ENCODE measurements around the gene BCR. TPM values are rescaled to one million over a fixed set of nuclear protein-coding genes. Genes with fewer than 3 reads are reported as not detected.

Gene BCR
- total and polyA plus RNA-seq, 2 experiments from 2014 or later, result 38.8 to 42.2 TPM

DNA sequence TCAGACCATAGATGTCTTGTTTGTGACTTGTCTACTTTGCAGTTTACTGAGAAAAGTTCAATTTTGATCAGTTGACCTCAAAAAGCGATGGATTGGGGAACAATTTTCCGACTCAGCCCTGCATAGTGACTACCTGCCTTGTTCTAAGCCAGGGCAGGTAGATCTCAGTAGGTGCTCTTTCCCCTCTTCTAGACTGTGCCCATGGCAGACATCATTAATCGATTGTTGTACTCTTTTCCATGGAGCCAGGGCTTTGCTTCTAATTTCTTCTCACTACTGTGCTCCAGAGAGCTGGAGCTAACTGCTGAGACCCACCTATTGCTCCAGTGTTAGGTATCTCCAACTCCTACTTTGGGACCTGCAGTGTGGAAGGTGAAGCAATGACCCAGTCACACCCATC is 25.2 kb upstream of the BCR start:
- Histone ChIP-seq H4K20me1 (ENCODE audit: insufficient read depth, poor library complexity, severe bottlenecking) (no peaks in the 10 kb centered on the region), H3K9me3 (ENCODE audit: low read depth) (no peaks in the 10 kb centered on the region), H2AFZ (no peak overlapping the region), H3K27ac (no peak overlapping the region), H3K4me1 (ENCODE audit: insufficient read depth) (no peaks in the 10 kb centered on the region), H3K79me2 (no peaks in the 10 kb centered on the region), H3K9me2 (replicated peaks; ENCODE audit: insufficient read depth) (no peaks in the 10 kb centered on the region), H3K4me2 (no peak overlapping the region), H3K27me3 (no peaks in the 10 kb centered on the region), H3K4me3 (no peak overlapping the region), H3K36me3 (replicated peaks; ENCODE audit: insufficient read depth, low read depth) (no peaks in the 10 kb centered on the region)
- 92% methylated on average over 3 of the region's 3 CpGs for whole genome bisulfite sequencing (ENCODE audit: low lambda C conversion rate, missing lambda C conversion rate)
- DNase-seq (ENCODE audit: low spot score), result no peak
- TF ChIP-seq EZH2 (IDR thresholded peaks at IDR 0.05; ENCODE audit: borderline replicate concordance) (no peak), EZH2phosphoT487 (IDR thresholded peaks at IDR 0.05; ENCODE audit: low read depth, severe bottlenecking, unreplicated experiment) (no peak)
- TF ChIP-seq, protein P1, sequence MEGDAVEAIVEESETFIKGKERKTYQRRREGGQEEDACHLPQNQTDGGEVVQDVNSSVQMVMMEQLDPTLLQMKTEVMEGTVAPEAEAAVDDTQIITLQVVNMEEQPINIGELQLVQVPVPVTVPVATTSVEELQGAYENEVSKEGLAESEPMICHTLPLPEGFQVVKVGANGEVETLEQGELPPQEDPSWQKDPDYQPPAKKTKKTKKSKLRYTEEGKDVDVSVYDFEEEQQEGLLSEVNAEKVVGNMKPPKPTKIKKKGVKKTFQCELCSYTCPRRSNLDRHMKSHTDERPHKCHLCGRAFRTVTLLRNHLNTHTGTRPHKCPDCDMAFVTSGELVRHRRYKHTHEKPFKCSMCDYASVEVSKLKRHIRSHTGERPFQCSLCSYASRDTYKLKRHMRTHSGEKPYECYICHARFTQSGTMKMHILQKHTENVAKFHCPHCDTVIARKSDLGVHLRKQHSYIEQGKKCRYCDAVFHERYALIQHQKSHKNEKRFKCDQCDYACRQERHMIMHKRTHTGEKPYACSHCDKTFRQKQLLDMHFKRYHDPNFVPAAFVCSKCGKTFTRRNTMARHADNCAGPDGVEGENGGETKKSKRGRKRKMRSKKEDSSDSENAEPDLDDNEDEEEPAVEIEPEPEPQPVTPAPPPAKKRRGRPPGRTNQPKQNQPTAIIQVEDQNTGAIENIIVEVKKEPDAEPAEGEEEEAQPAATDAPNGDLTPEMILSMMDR (IDR thresholded peaks at IDR 0.05; ENCODE audit: poor library complexity), result no peak

DNA sequence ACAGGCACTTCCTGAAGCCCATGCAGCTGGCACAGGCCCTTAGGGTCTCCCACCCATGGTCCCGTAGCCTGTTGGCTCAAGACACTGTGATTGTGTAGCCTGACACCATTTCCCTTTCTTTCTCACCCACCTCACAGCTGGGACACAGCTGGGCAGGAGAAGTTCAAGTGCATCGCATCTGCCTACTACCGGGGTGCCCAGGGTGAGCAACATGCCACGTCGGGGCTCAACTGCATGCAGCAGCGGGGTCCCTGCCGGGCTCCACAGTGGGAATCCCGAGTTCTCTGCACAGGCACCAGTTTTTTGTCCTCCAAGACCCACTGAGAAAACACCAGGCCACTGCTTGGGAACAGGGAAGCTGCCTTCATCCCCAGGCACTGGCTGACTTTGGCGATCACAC is 24.5 kb upstream of the BCR start:
- H3K27me3 ChIP-seq, result no peaks in the 10 kb centered on the region
- H3K79me2 ChIP-seq, result no peaks in the 10 kb centered on the region
- no peak overlapping the region for H3K4me3 ChIP-seq
- H4K20me1 ChIP-seq (ENCODE audit: insufficient read depth, poor library complexity, severe bottlenecking), result no peaks in the 10 kb centered on the region
- no peak overlapping the region for H2AFZ ChIP-seq
- no peak for DNase-seq (ENCODE audit: low spot score)
- no peak overlapping the region for H3K4me2 ChIP-seq
- H3K4me1 ChIP-seq (ENCODE audit: insufficient read depth), result no peaks in the 10 kb centered on the region
- H3K9me3 ChIP-seq (ENCODE audit: low read depth), result no peaks in the 10 kb centered on the region
- TF ChIP-seq, protein P1 (IDR thresholded peaks at IDR 0.05; ENCODE audit: poor library complexity), result no peak
- H3K9me2 ChIP-seq (replicated peaks; ENCODE audit: insufficient read depth), result no peaks in the 10 kb centered on the region
- 92% methylated on average over 9 of the region's 9 CpGs for WGBS (ENCODE audit: low lambda C conversion rate, missing lambda C conversion rate)
- no peaks in the 10 kb centered on the region for H3K36me3 ChIP-seq (replicated peaks; ENCODE audit: insufficient read depth, low read depth)
- H3K27ac ChIP-seq, result no peak overlapping the region

DNA sequence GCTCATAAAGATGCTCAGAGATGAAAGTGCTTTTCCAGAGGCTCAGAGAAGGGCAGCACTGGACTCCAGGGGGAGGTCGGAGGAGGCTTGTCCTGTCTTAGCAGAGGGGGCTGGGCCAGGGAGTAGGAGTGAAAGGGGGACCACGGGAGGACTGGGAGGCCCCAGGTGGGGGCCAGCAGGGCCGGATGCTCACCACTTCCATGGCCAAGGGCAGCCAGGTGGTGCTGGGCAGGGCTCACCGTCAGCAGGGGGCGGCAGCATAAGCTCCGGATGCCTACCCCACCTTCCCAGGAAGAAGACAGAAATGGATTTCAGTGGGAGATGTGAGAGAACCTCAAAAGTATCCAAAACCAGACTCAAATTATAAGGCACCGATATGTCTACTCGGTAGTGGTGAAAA is 24.0 kb upstream of the BCR start:
- H3K9me2 ChIP-seq (replicated peaks; ENCODE audit: insufficient read depth), result no peaks in the 10 kb centered on the region
- H3K27me3 ChIP-seq, result no peaks in the 10 kb centered on the region
- no peaks in the 10 kb centered on the region for H3K36me3 ChIP-seq (replicated peaks; ENCODE audit: insufficient read depth, low read depth)
- TF ChIP-seq EZH2 (IDR thresholded peaks at IDR 0.05; ENCODE audit: borderline replicate concordance) (no peak), EZH2phosphoT487 (IDR thresholded peaks at IDR 0.05; ENCODE audit: low read depth, severe bottlenecking, unreplicated experiment) (no peak)
- TF ChIP-seq, protein P1 (IDR thresholded peaks at IDR 0.05; ENCODE audit: poor library complexity), result no peak
- no peaks in the 10 kb centered on the region for H4K20me1 ChIP-seq (ENCODE audit: insufficient read depth, poor library complexity, severe bottlenecking)
- no peak for DNase-seq (ENCODE audit: low spot score)
- H3K4me1 ChIP-seq (ENCODE audit: insufficient read depth), result no peaks in the 10 kb centered on the region
- no peak overlapping the region for H3K27ac ChIP-seq
- no peaks in the 10 kb centered on the region for H3K79me2 ChIP-seq
- no peak overlapping the region for H2AFZ ChIP-seq
- no peak overlapping the region for H3K4me2 ChIP-seq
- no peak overlapping the region for H3K4me3 ChIP-seq
- WGBS (ENCODE audit: low lambda C conversion rate, missing lambda C conversion rate), result 54% methylated on average over 7 of the region's 8 CpGs
- H3K9me3 ChIP-seq (ENCODE audit: low read depth), result no peaks in the 10 kb centered on the region

Measured in hepatocyte (in vitro differentiated cells).